ENCODE measurements around the gene TNFRSF12A. TPM values are rescaled to one million over a fixed set of nuclear protein-coding genes. Genes with fewer than 3 reads are reported as not detected.

The TNFRSF12A gene
- total and polyA plus RNA-seq, 9 of the 15 experiments (the other 6 are each of a cell fraction or from before 2014, with no cell fraction given): 0.41 to 61.8 (median 26.5) TPM

- TF ChIP-seq, protein P1, sequence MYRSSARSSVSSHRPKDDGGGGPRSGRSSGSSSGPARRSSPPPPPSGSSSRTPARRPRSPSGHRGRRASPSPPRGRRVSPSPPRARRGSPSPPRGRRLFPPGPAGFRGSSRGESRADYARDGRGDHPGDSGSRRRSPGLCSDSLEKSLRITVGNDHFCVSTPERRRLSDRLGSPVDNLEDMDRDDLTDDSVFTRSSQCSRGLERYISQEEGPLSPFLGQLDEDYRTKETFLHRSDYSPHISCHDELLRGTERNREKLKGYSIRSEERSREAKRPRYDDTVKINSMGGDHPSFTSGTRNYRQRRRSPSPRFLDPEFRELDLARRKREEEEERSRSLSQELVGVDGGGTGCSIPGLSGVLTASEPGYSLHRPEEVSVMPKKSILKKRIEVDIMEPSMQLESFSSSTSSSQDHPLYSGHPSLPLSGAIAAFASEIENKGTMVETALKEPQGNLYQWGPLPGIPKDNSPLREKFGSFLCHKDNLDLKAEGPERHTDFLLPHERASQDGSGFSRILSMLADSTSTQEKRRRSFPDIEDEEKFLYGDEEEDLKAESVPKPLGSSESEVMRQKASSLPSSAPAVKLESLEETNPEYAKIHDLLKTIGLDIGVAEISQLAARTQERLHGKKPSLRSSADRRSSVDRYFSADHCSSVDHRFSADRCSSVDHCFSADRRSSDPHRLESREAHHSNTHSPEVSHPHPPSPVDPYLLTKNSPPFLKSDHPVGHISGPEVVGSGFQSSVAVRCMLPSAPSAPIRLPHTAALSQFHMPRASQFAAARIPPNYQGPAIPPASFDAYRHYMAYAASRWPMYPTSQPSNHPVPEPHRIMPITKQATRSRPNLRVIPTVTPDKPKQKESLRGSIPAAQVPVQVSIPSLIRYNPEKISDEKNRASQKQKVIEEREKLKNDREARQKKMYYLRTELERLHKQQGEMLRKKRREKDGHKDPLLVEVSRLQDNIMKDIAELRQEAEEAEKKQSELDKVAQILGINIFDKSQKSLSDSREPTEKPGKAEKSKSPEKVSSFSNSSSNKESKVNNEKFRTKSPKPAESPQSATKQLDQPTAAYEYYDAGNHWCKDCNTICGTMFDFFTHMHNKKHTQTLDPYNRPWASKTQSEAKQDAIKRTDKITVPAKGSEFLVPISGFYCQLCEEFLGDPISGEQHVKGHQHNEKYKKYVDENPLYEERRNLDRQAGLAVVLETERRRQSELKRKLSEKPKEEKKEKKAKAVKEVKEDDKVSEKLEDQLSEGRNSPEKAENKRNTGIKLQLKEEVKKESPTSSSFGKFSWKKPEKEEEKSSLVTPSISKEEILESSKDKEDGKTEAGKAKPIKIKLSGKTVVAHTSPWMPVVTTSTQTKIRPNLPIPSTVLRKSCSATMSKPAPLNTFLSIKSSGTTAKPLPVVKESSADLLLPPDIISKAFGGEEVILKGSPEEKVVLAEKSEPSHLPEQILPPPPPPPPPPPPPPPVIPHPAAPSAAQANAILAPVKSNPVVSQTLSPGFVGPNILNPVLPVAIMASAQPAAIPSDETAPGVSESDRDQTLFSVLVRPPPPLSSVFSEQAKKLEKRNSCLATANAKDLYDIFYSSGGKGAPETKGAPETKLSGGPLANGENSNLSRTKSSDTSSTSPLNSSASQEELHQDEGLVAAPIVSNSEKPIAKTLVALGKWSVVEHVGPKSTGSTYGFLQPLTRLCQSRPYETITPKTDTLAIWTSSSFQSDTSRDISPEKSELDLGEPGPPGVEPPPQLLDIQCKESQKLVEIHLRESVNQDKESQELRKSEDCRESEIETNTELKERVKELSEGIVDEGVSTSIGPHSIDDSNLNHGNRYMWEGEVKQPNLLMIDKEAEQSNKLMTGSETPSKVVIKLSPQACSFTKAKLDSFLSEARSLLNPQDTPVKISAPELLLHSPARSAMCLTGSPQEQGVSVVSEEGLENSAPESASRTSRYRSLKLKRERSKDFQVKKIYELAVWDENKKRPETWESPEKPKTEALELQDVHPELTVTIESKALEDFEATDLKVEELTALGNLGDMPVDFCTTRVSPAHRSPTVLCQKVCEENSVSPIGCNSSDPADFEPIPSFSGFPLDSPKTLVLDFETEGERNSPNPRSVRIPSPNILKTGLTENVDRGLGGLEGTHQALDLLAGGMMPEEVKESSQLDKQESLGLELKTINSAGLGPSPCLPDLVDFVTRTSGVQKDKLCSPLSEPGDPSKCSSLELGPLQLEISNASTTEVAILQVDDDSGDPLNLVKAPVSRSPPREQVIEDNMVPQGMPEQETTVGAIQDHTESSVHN (IDR thresholded peaks at IDR 0.05; ENCODE audit: borderline replicate concordance in 1 of 2, low read depth in 1 of 2): no peak
- TF ChIP-seq MTA3 (IDR thresholded peaks at IDR 0.05; ENCODE audit: borderline replicate concordance): peak; percentile 81; the same call in 1 of the 2 replicates
- TF ChIP-seq ETV1 (tag; conservative IDR thresholded peaks at IDR 0.05; ENCODE audit: low read depth): no peak
- TF ChIP-seq BRD4 (IDR thresholded peaks at IDR 0.05): no peak; the same call in 1 of the 2 replicates
- TF ChIP-seq ZBTB5 (IDR thresholded peaks at IDR 0.05): no peak
- TF ChIP-seq GTF2E2 (tag; IDR thresholded peaks at IDR 0.05): peak; percentile 85; the same call in 1 of the 2 replicates
- TF ChIP-seq PML (IDR thresholded peaks at IDR 0.05; ENCODE audit: low read length): peak; percentile 52; the same call in 1 of the 2 replicates
- TF ChIP-seq IRF2 (CRISPR knock-in tag; IDR thresholded peaks at IDR 0.05): no peak
- TF ChIP-seq, protein P2, sequence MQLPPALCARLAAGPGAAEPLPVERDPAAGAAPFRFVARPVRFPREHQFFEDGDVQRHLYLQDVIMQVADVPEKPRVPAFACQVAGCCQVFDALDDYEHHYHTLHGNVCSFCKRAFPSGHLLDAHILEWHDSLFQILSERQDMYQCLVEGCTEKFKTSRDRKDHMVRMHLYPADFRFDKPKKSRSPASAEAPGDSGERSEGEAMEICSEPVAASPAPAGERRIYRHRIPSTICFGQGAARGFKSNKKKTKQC (CRISPR knock-in tag; IDR thresholded peaks at IDR 0.05): peak; percentile 52
- no peak for TF ChIP-seq ZNF707 (CRISPR knock-in tag; conservative IDR thresholded peaks at IDR 0.05)
- TF ChIP-seq CSDE1 (IDR thresholded peaks at IDR 0.05): no peak
- TF ChIP-seq SMARCC2 (IDR thresholded peaks at IDR 0.05; ENCODE audit: low read depth): no peak
- TF ChIP-seq NR2C1 (IDR thresholded peaks at IDR 0.05): no peak
- no peak for TF ChIP-seq NR2C1 (tag; IDR thresholded peaks at IDR 0.05)
- TF ChIP-seq CEBPG (CRISPR knock-in tag; IDR thresholded peaks at IDR 0.05): no peak
- TF ChIP-seq CEBPG (tag; conservative IDR thresholded peaks at IDR 0.05 in 1 of 2, IDR thresholded peaks at IDR 0.05 in 1 of 2): no peak
- peak; percentile 58; the same call in 1 of the 2 replicates for TF ChIP-seq ZBTB17 (CRISPR knock-in tag; IDR thresholded peaks at IDR 0.05)
These were observed 39.7 kb upstream of the TNFRSF12A start, which contains the start of gene PKMYT1 (continued) for GRCh38 chr16:2980227-2981176.

Data from K562 (cell line).